HEK293 (cell line): ENCODE data around the gene SPATA4.

Experiments used
- SP3 ChIP-seq: fragments of 450-650 bp; formaldehyde crosslinking; IDR thresholded peaks from 2 replicates; pipeline ENCODE4 v1.5.1; 2016; ENCODE audit warnings: missing biosample characterization, missing genetic modification characterization
- ZNF830 ChIP-seq: fragments of 450-650 bp; IDR thresholded peaks from 2 replicates; pipeline ENCODE4 v1.5.0; 2018; ENCODE audit warnings: missing biosample characterization, missing genetic modification characterization, low read depth, mild to moderate bottlenecking, moderate library complexity

GRCh38 chr4:176209535-176209934, 14.2 kb upstream of the SPATA4 start:
- TF ChIP-seq ZNF830 (tag by site-specific recombination) (no peak), SP3 (tag by site-specific recombination) (no peak)
